ENCODE data around the gene VCAN. TPM values are rescaled to one million over a fixed set of nuclear protein-coding genes. Genes with fewer than 3 reads are reported as not detected.

Gene VCAN
- total and polyA plus RNA-seq, 2 of the 8 experiments (the other 6 are each of a cell fraction or from before 2014, with no cell fraction given): 146 to 404 TPM

GRCh38 chr5:83475935-83476814, 4.6 kb downstream of the VCAN start (continued):
- peak; percentile 82 for TF ChIP-seq CHD7 (IDR thresholded peaks at IDR 0.05; ENCODE audit: insufficient replicate concordance, low read length)
- TF ChIP-seq ATF2 (IDR thresholded peaks at IDR 0.05; ENCODE audit: low read length): 0 out of 2 replicates have a peak, but pooled peaks have one; percentile 51
- TF ChIP-seq HDAC2 (IDR thresholded peaks at IDR 0.05; ENCODE audit: borderline replicate concordance in 1 of 2, low read depth in 2 of 2, low read length in 2 of 2): no peak

Measured in H1 (cell line).